ENCODE results near the gene TDP1. TPM values are rescaled to one million over a fixed set of nuclear protein-coding genes. Genes with fewer than 3 reads are reported as not detected.
"Not testable (repeated sequence)": the region's sequence is repeated elsewhere in the genome, so short reads cannot be mapped to it uniquely, and the experiment has no call there.

Gene TDP1
- total RNA-seq, 4 donors from 2014 or later = 7.5 to 9.7 (median 8.4) TPM

- DNase-seq (ENCODE audit: extremely low spot score) = peak; percentile 7
- H3K36me3 ChIP-seq = peaks cover 4 to 69% (median 36%) of the 10 kb centered on the region in 4 donors
- intact Hi-C loops (cut with DNase I) = no loop called here
- no peak overlapping the region for H3K27ac ChIP-seq (replicated peaks in 1 of 4)
- H3K9me3 ChIP-seq = no peaks in the 10 kb centered on the region
- H3K4me3 ChIP-seq = no peak overlapping the region
- 86% methylated on average over 7 of the region's 7 CpGs for WGBS
- H3K27me3 ChIP-seq = no peaks in the 10 kb centered on the region
- TF ChIP-seq POLR2AphosphoS5 (IDR thresholded peaks at IDR 0.05) = no peak
- TF ChIP-seq CTCF (IDR thresholded peaks at IDR 0.05) = no peak
- no peak for TF ChIP-seq EP300 (IDR thresholded peaks at IDR 0.05)
- no peak for TF ChIP-seq POLR2A (IDR thresholded peaks at IDR 0.05; ENCODE audit: low read depth)
- H3K4me1 ChIP-seq = no peaks in the 10 kb centered on the region
Observed at GRCh38 chr14:90023176-90023896, 67.6 kb downstream of the TDP1 start.

GRCh38 chr14:90024910-90025309 lies 69.2 kb downstream of the TDP1 start:
- H3K4me1 ChIP-seq = no peaks in the 10 kb centered on the region
- WGBS = 97% methylated on average over 3 of the region's 3 CpGs
- no peak for DNase-seq (ENCODE audit: extremely low spot score)
- no peak overlapping the region for H3K27ac ChIP-seq (replicated peaks in 1 of 4)
- no peaks in the 10 kb centered on the region for H3K27me3 ChIP-seq
- no peak overlapping the region for H3K4me3 ChIP-seq
- H3K36me3 ChIP-seq = peaks cover 0 to 60% (median 29%) of the 10 kb centered on the region in 4 donors
- no peak for TF ChIP-seq POLR2AphosphoS5 (IDR thresholded peaks at IDR 0.05)
- TF ChIP-seq EP300 (IDR thresholded peaks at IDR 0.05) = no peak
- no peak for TF ChIP-seq CTCF (IDR thresholded peaks at IDR 0.05)
- no peak for TF ChIP-seq POLR2A (IDR thresholded peaks at IDR 0.05; ENCODE audit: low read depth)
- H3K9me3 ChIP-seq = no peaks in the 10 kb centered on the region
- intact Hi-C loops (cut with DNase I) = no loop called here

- H3K27me3 ChIP-seq; H3K4me1 ChIP-seq; intact Hi-C loops (cut with DNase I); H3K4me3 ChIP-seq; DNase-seq (ENCODE audit: extremely low spot score); H3K9me3 ChIP-seq; H3K27ac ChIP-seq (replicated peaks in 1 of 4): not testable (repeated sequence)
- H3K36me3 ChIP-seq = peaks cover 0 to 50% (median 22%) of the 10 kb centered on the region in 4 donors
- WGBS = 95% methylated on average over 4 of the region's 4 CpGs
Observed at GRCh38 chr14:90026608-90027007, 70.9 kb downstream of the TDP1 start.

- DNase-seq (ENCODE audit: extremely low spot score) = peak; percentile 60
- TF ChIP-seq EP300 (IDR thresholded peaks at IDR 0.05) (no peak), POLR2A (IDR thresholded peaks at IDR 0.05; ENCODE audit: low read depth) (no peak), CTCF (IDR thresholded peaks at IDR 0.05) (no peak), POLR2AphosphoS5 (IDR thresholded peaks at IDR 0.05) (no peak)
- Histone ChIP-seq H3K4me1 (no peaks in the 10 kb centered on the region), H3K9me3 (no peaks in the 10 kb centered on the region), H3K36me3 (peaks cover 0 to 45% (median 17%) of the 10 kb centered on the region in 4 donors), H3K27ac (replicated peaks in 1 of 4) (no peak overlapping the region), H3K27me3 (no peaks in the 10 kb centered on the region), H3K4me3 (no peak overlapping the region)
- intact Hi-C loops (cut with DNase I) = no loop called here
- WGBS = 76% methylated on average over 1 of the region's 1 CpG
Observed at GRCh38 chr14:90027842-90028241, 72.1 kb downstream of the TDP1 start.

- Histone ChIP-seq H3K4me3 (no peak overlapping the region), H3K9me3 (no peaks in the 10 kb centered on the region), H3K27ac (replicated peaks in 1 of 4) (no peak overlapping the region), H3K36me3 (peaks cover 6 to 59% (median 22%) of the 10 kb centered on the region in 4 donors), H3K4me1 (no peaks in the 10 kb centered on the region), H3K27me3 (no peaks in the 10 kb centered on the region)
- DNase-seq (ENCODE audit: extremely low spot score) = peak; percentile 85
- WGBS = 96% methylated on average over 2 of the region's 2 CpGs
- intact Hi-C loops (cut with DNase I) = no loop called here
- no peak for TF ChIP-seq POLR2AphosphoS5 (IDR thresholded peaks at IDR 0.05)
Observed at GRCh38 chr14:90034156-90034555, 78.4 kb downstream of the TDP1 start.

All from esophagus muscularis mucosa (tissue), 4 donors.